Ovary (tissue), 3 donors: ENCODE results near the gene AUTS2.

Experiments
- EP300 ChIP-seq: sonication (generic); formaldehyde crosslinking; IDR thresholded peaks from one replicate; pipeline ENCODE4 v1.6.1; 2017; ENCODE audit warnings: antibody characterized with exemption
- TF ChIP-seq, protein P1 (sequence below), 3 donors: fragments of 450-650 bp in 2 of 3; fragments of 200-600 bp in 1 of 3; IDR thresholded peaks; one replicate each; pipeline versions ENCODE4 v1.5.1 to v1.8.0; 2016 to 2022; ENCODE audit warnings: antibody characterized with exemption in 3 of 3, mild to moderate bottlenecking in 1 of 3
- donor health status: DM: no; HTN: no; CAD: no.

DNA sequence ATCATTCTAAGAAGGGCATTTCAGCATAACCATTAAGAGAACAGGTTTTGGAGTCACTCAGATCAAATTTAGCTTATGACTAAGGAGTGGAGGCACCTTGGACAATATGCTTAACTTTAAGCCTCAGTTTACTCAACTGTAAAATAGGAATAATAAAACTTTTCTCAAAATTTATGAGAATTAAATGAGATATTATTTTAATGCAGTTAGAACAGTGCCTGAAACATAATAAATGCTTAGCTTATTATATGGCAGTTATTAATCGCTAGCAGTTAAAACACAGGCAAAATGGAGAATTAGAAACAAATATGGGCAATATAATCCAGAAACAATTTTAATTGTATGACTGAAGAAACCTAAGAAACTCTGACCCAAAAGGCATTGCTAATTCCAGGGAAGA is 2.9 kb upstream of the AUTS2 start:
- TF ChIP-seq, protein P1, sequence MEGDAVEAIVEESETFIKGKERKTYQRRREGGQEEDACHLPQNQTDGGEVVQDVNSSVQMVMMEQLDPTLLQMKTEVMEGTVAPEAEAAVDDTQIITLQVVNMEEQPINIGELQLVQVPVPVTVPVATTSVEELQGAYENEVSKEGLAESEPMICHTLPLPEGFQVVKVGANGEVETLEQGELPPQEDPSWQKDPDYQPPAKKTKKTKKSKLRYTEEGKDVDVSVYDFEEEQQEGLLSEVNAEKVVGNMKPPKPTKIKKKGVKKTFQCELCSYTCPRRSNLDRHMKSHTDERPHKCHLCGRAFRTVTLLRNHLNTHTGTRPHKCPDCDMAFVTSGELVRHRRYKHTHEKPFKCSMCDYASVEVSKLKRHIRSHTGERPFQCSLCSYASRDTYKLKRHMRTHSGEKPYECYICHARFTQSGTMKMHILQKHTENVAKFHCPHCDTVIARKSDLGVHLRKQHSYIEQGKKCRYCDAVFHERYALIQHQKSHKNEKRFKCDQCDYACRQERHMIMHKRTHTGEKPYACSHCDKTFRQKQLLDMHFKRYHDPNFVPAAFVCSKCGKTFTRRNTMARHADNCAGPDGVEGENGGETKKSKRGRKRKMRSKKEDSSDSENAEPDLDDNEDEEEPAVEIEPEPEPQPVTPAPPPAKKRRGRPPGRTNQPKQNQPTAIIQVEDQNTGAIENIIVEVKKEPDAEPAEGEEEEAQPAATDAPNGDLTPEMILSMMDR (IDR thresholded peaks at IDR 0.05), result no peak
- TF ChIP-seq EP300, result no peak
